Endodermal cell (in vitro differentiated cells): ENCODE results near the gene ADAM15. TPM values are rescaled to one million over a fixed set of nuclear protein-coding genes. Genes with fewer than 3 reads are reported as not detected.

ENCODE experiments used
- DNase-seq: peaks from one replicate; pipeline ENCODE4 v3.0.0-alpha.2; 2017
- H3K27ac ChIP-seq: 2 replicates; pipeline ENCODE4 v1.5.1; 2013; ENCODE audit warnings: mild to moderate bottlenecking, low read depth, low read length, moderate library complexity
- H3K27me3 ChIP-seq: 2 replicates; pipeline ENCODE4 v1.6.1; 2013; ENCODE audit warnings: mild to moderate bottlenecking, low read length, moderate library complexity; ENCODE audit not compliant: insufficient read depth, control insufficient read depth, poor library complexity, severe bottlenecking
- H3K36me3 ChIP-seq: 2 replicates; pipeline ENCODE4 v1.7.0; 2013; ENCODE audit warnings: mild to moderate bottlenecking, low read length, moderate library complexity; ENCODE audit not compliant: control insufficient read depth, insufficient read depth
- H3K4me1 ChIP-seq: one replicate; pipeline ENCODE4 v1.7.0; 2013; ENCODE audit warnings: low read length; ENCODE audit not compliant: control insufficient read depth, insufficient read depth
- H3K4me3 ChIP-seq: 2 replicates; pipeline ENCODE4 v1.5.1; 2013; ENCODE audit warnings: mild to moderate bottlenecking, low read length, moderate library complexity
- H3K9ac ChIP-seq: 2 replicates; pipeline ENCODE4 v1.6.1; 2013; ENCODE audit warnings: mild to moderate bottlenecking, low read length, moderate library complexity; ENCODE audit not compliant: poor library complexity, severe bottlenecking; ENCODE audit errors: extremely low read depth
- H3K9me3 ChIP-seq: 2 replicates; pipeline ENCODE4 v1.6.1; 2013; ENCODE audit warnings: mild to moderate bottlenecking, low read length, moderate library complexity; ENCODE audit not compliant: control insufficient read depth
- H3K27ac Mint-ChIP-seq: 2 replicates; pipeline ENCODE4 v1.8.0; 2020; ENCODE audit warnings: mixed read lengths
- H3K27me3 Mint-ChIP-seq: 2 replicates; pipeline ENCODE4 v1.8.0; 2021; ENCODE audit warnings: mild to moderate bottlenecking, mixed read lengths; ENCODE audit not compliant: insufficient read depth
- H3K36me3 Mint-ChIP-seq: 2 replicates; pipeline ENCODE4 v1.8.0; 2020; ENCODE audit warnings: low read depth, mixed read lengths
- H3K4me1 Mint-ChIP-seq: 2 replicates; pipeline ENCODE4 v1.8.0; 2020; ENCODE audit warnings: mixed read lengths
- H3K4me3 Mint-ChIP-seq: 2 replicates; pipeline ENCODE4 v1.8.0; 2020; ENCODE audit warnings: mild to moderate bottlenecking, moderate library complexity, mixed read lengths
- H3K9me3 Mint-ChIP-seq: 2 replicates; pipeline ENCODE4 v1.8.0; 2020; ENCODE audit warnings: mild to moderate bottlenecking, mixed read lengths
- WGBS, 2 experiments: methylation state at CpG; one replicate each; pipeline versions ENCODE4 v1.1.5 to v1.1.7; 2013; ENCODE audit warnings: missing lambda C conversion rate in 2 of 2, mixed read lengths in 1 of 2; ENCODE audit not compliant: insufficient coverage in 1 of 2, insufficient read length in 1 of 2; 5-methylcytosine and 5-hydroxymethylcytosine counted together
- total RNA-seq, 2 donors: library from RNA; stranded (reverse); fragmentation: NEBNext Ultra II Directional in 1 of 2; extraction: Animal tissue kit (Norgen Biotek cat#: 25700) in 1 of 2; gene quantifications; 2 replicates in 1 of 2; 3 replicates in 1 of 2; pipeline ENCODE4 v1.2.1, GENCODE V29; 2021
- TF ChIP-seq, protein P1 (sequence below): fragments of 200-600 bp; sonication (generic); conservative IDR thresholded peaks from 2 replicates; pipeline ENCODE4 v1.5.0; 2021; ENCODE audit warnings: antibody characterized with exemption, mild to moderate bottlenecking

ADAM15 gene
- total RNA-seq, 2 donors from 2014 or later = 13.4 to 16.5 TPM

- Histone ChIP-seq H3K27ac (no peak overlapping the region), H3K9me3 (no peaks in the 10 kb centered on the region), H3K4me3 (no peak overlapping the region), H3K4me1 (no peaks in the 10 kb centered on the region), H3K9ac (no peak overlapping the region), H3K36me3 (no peaks in the 10 kb centered on the region), H3K27me3 (peaks cover 15% of the 10 kb centered on the region)
- peaks cover 40% of the 10 kb centered on the region for H3K27me3 Mint-ChIP-seq
- TF ChIP-seq, protein P1, sequence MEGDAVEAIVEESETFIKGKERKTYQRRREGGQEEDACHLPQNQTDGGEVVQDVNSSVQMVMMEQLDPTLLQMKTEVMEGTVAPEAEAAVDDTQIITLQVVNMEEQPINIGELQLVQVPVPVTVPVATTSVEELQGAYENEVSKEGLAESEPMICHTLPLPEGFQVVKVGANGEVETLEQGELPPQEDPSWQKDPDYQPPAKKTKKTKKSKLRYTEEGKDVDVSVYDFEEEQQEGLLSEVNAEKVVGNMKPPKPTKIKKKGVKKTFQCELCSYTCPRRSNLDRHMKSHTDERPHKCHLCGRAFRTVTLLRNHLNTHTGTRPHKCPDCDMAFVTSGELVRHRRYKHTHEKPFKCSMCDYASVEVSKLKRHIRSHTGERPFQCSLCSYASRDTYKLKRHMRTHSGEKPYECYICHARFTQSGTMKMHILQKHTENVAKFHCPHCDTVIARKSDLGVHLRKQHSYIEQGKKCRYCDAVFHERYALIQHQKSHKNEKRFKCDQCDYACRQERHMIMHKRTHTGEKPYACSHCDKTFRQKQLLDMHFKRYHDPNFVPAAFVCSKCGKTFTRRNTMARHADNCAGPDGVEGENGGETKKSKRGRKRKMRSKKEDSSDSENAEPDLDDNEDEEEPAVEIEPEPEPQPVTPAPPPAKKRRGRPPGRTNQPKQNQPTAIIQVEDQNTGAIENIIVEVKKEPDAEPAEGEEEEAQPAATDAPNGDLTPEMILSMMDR = no peak
- no peaks in the 10 kb centered on the region for H3K36me3 Mint-ChIP-seq
- 82% methylated on average over 9 to 12 of the region's 12 CpGs for WGBS, 2 experiments
- H3K4me3 Mint-ChIP-seq = no peak overlapping the region
- no peak for DNase-seq
- H3K4me1 Mint-ChIP-seq = no peaks in the 10 kb centered on the region
- no peak overlapping the region for H3K27ac Mint-ChIP-seq
- no peaks in the 10 kb centered on the region for H3K9me3 Mint-ChIP-seq
Observed at GRCh38 chr1:155107309-155108264, 56.5 kb downstream of the ADAM15 start.

- Histone ChIP-seq H3K27ac (no peak overlapping the region), H3K27me3 (peaks cover 15% of the 10 kb centered on the region), H3K4me3 (no peak overlapping the region), H3K9ac (no peak overlapping the region), H3K9me3 (no peaks in the 10 kb centered on the region), H3K36me3 (no peaks in the 10 kb centered on the region), H3K4me1 (no peaks in the 10 kb centered on the region)
- H3K27ac Mint-ChIP-seq = no peak overlapping the region
- H3K4me1 Mint-ChIP-seq = no peaks in the 10 kb centered on the region
- H3K4me3 Mint-ChIP-seq = no peak overlapping the region
- TF ChIP-seq, protein P1 = no peak
- 86 to 88% methylated on average over 5 of the region's 5 CpGs for WGBS, 2 experiments
- no peak for DNase-seq
- H3K9me3 Mint-ChIP-seq = no peaks in the 10 kb centered on the region
- no peaks in the 10 kb centered on the region for H3K36me3 Mint-ChIP-seq
- peaks cover 39% of the 10 kb centered on the region for H3K27me3 Mint-ChIP-seq
Observed at GRCh38 chr1:155108296-155108695, 57.2 kb downstream of the ADAM15 start.

DNA sequence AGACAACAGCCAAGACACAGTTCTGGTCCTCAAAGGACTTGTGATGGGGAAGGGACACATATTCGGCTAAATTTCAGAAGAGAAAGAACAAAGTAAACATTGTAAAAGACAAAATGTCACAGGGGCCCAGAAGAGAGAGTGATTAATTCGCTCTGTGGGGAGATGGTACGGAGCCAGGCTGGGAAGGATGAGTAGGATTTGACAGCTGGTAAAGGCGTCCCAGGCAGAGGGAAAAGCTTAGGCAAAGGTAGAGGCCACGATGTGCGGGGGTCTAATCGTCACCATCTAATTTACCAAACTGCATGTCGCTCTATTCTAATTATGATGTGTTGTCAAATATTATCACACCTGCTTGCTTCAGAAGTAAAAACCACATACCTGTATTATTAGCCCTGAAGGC, 59.3 kb downstream of the ADAM15 start:
- H3K4me3 Mint-ChIP-seq = no peak overlapping the region
- Histone ChIP-seq H3K4me1 (no peaks in the 10 kb centered on the region), H3K36me3 (no peaks in the 10 kb centered on the region), H3K27ac (no peak overlapping the region), H3K9ac (no peak overlapping the region), H3K27me3 (peaks cover 15% of the 10 kb centered on the region), H3K4me3 (no peak overlapping the region), H3K9me3 (no peaks in the 10 kb centered on the region)
- TF ChIP-seq, protein P1 = no peak
- no peaks in the 10 kb centered on the region for H3K9me3 Mint-ChIP-seq
- 84% methylated on average over 5 to 8 of the region's 8 CpGs for WGBS, 2 experiments
- no peaks in the 10 kb centered on the region for H3K36me3 Mint-ChIP-seq
- DNase-seq = no peak
- H3K27me3 Mint-ChIP-seq = peaks cover 24% of the 10 kb centered on the region
- H3K27ac Mint-ChIP-seq = no peak overlapping the region
- H3K4me1 Mint-ChIP-seq = no peaks in the 10 kb centered on the region
